GM21390 (cell line): ENCODE results near the gene TIMMDC1.
A peak's percentile ranks its signal among the peaks of the same experiment; 100 is the strongest.
"Not testable (repeated sequence)": the region's sequence is repeated elsewhere in the genome, so short reads cannot be mapped to it uniquely, and the experiment has no call there.

Experiments
- ATAC-seq: cut with Tn5 transposase; IDR thresholded peaks from one replicate; pipeline ENCODE4 v1.9.1; 2021; ENCODE audit not compliant: unreplicated experiment

The TIMMDC1 gene

GRCh38 chr3:119553823-119554415 lies 55.6 kb downstream of the TIMMDC1 start:
- no peak for ATAC-seq

- no peak for ATAC-seq
These were observed 57.0 kb downstream of the TIMMDC1 start for GRCh38 chr3:119555309-119555735.

GRCh38 chr3:119555929-119556328 lies 57.6 kb downstream of the TIMMDC1 start:
- ATAC-seq: no peak

- ATAC-seq: no peak
These were observed 59.0 kb downstream of the TIMMDC1 start for GRCh38 chr3:119557192-119557876.

- no peak for ATAC-seq
These were observed 59.5 kb downstream of the TIMMDC1 start for GRCh38 chr3:119557877-119558269.

- ATAC-seq: no peak
These were observed 60.4 kb downstream of the TIMMDC1 start for GRCh38 chr3:119558626-119559317.

- ATAC-seq: peak; percentile 52
These were observed 61.2 kb downstream of the TIMMDC1 start, which contains the start of gene CD80 for GRCh38 chr3:119559441-119559963. Gene CD80 (minus strand): TSS chr3:119559614. CDS start chr3:119557728, 1,886 bp downstream.

- ATAC-seq: peak; percentile 1
These were observed 61.8 kb downstream of the TIMMDC1 start for GRCh38 chr3:119560160-119560559.

GRCh38 chr3:119562307-119562961 lies 64.1 kb downstream of the TIMMDC1 start:
- ATAC-seq: peak; percentile 60

GRCh38 chr3:119563334-119563733 lies 65.0 kb downstream of the TIMMDC1 start:
- not testable (repeated sequence) for ATAC-seq

GRCh38 chr3:119569156-119569555 lies 70.8 kb downstream of the TIMMDC1 start:
- ATAC-seq: no peak

- ATAC-seq: no peak
These were observed 71.9 kb downstream of the TIMMDC1 start for GRCh38 chr3:119570229-119570628.

GRCh38 chr3:119571230-119571629 lies 72.9 kb downstream of the TIMMDC1 start:
- ATAC-seq: no peak

- no peak for ATAC-seq
These were observed 73.3 kb downstream of the TIMMDC1 start for GRCh38 chr3:119571688-119572087.
